22Rv1 (cell line): ENCODE measurements around the gene GFAP.
"Not testable (repeated sequence)": the region's sequence is repeated elsewhere in the genome, so short reads cannot be mapped to it uniquely, and the experiment has no call there.

Source experiments
- H3K27ac ChIP-seq: fragments of 450-650 bp; 2 replicates; pipeline ENCODE4 v1.5.1; 2017
- ZFX ChIP-seq: fragments of 450-650 bp; IDR thresholded peaks from 2 replicates; pipeline ENCODE4 v1.6.1; 2017; ENCODE audit warnings: antibody characterized with exemption, borderline replicate concordance
- TF ChIP-seq, protein P1 (sequence below): fragments of 450-650 bp; IDR thresholded peaks from 2 replicates; pipeline ENCODE4 v1.5.1; 2017; ENCODE audit warnings: mild to moderate bottlenecking

Gene GFAP

DNA sequence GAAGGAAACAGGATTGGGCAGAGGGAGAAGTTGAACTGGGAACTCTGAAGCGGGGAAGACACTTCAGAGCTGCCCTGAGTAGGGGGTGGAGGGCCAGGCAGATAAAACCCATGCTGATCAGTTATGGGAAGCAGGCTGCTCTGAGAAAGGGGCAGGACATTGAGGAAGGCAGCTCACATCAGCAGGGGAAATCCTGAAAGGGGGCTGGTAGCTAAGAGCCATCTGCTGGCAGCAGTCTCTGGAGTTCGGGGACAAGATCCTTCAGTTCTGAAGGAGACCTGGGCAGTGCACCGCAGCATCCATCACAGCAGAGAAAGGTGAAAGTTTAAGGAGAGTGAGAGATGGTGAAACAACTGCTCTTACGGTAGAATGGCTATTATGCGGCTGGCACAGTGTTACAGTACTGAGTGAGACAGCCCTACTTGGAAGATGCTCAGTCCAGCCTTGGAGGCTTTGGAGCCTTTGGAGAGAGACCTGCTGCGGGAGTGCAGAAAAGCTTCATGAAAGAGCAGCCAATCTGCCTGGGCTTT is 37.7 kb upstream of the GFAP start:
- TF ChIP-seq, protein P1, sequence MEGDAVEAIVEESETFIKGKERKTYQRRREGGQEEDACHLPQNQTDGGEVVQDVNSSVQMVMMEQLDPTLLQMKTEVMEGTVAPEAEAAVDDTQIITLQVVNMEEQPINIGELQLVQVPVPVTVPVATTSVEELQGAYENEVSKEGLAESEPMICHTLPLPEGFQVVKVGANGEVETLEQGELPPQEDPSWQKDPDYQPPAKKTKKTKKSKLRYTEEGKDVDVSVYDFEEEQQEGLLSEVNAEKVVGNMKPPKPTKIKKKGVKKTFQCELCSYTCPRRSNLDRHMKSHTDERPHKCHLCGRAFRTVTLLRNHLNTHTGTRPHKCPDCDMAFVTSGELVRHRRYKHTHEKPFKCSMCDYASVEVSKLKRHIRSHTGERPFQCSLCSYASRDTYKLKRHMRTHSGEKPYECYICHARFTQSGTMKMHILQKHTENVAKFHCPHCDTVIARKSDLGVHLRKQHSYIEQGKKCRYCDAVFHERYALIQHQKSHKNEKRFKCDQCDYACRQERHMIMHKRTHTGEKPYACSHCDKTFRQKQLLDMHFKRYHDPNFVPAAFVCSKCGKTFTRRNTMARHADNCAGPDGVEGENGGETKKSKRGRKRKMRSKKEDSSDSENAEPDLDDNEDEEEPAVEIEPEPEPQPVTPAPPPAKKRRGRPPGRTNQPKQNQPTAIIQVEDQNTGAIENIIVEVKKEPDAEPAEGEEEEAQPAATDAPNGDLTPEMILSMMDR: no peak
- no peak for TF ChIP-seq ZFX
- H3K27ac ChIP-seq: no peak overlapping the region

DNA sequence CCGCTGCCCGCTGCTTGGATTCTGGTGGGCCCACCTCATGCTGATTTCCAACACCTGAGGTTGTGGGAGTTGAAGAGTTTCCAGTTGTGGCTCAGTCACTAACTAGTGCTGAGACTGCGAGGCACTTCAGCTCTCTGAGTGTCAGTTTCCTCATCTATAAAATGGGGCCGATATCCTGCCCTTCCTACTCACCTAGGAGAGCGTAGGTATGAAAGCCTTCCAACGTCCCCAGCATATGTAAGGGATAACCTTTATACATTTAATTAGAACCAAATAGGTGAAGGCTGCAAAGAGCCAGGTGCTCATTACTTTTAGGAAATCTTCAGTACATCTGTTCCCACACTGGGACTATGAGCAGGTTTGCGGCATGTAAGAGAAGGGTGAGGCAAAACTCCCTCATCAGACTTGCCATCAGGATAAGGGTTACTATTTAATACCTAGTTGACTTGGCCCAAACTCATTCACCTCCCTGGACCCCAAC is 33.1 kb upstream of the GFAP start:
- TF ChIP-seq ZFX: no peak
- TF ChIP-seq, protein P1: no peak
- peak overlapping the region; percentile 84 for H3K27ac ChIP-seq

DNA sequence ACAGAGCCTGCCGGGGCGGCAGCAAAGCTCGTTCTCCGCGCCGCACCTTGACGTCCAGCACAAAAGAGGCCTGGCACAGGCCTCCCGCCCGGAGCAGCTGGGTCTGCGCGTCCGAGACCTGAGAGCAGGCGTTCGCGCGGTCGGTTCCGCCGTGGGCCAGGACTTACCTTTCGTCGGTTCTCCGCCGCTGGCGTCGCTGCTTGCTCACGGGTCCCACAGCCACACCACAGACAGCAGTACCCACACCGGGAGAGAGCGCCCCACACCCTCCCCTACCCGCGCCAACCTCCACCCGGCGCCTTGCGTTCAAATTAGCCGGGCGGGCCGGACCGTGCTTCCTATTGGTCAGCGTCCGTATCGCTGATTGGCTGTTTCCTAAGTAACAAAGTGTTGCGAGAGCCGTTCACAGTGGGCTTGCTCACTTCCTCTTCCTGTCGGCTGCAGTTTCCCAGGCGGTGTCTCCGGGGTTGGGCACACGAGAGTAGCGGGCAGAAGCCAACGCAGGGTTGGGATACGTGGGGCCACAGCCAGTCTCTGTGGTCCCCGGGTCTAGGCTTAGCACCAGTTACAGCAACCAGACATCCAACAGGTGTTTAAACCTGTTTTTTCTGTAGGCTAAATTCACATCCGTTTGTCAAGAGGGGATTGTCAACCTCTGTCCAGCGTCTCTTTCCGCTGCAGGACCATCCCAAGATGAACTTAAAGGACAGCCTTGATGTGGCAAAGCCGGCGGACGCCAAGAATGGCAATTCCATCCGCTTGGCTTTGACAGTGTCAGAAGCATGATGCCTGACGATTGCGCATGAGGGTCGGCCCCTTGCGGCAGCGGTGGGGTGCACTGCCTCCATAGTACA is 32.4 kb upstream of the GFAP start, which contains the start of gene KIF18B:
TSS of gene KIF18B (minus strand) at position 313 of the 854 bp plus-strand sequence. CDS start 11,429 bp downstream, outside the sequence.
- TF ChIP-seq, protein P1: no peak
- no peak for TF ChIP-seq ZFX
- peak within 1 kb of the TSS; percentile 84 for H3K27ac ChIP-seq

DNA sequence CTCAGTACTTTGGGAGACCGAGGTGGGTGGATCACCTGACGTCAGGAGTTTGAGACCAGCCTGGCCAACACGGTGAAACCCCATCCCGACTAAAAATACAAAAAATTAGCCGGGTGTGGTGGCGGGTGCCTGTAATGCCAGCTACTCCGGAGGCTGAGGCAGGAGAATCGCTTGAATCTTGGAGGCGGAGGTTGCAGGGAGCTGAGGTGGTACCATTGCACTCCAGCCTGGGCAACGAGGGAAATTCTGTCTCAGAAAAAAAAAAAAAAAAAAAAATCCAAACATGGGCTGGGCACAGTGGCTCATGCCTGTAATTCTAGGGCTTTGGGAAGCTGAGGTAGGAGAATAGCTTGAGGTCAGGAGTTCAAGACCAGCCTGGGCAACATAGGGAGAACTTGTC is 30.4 kb upstream of the GFAP start:
- H3K27ac ChIP-seq: not testable (repeated sequence)

DNA sequence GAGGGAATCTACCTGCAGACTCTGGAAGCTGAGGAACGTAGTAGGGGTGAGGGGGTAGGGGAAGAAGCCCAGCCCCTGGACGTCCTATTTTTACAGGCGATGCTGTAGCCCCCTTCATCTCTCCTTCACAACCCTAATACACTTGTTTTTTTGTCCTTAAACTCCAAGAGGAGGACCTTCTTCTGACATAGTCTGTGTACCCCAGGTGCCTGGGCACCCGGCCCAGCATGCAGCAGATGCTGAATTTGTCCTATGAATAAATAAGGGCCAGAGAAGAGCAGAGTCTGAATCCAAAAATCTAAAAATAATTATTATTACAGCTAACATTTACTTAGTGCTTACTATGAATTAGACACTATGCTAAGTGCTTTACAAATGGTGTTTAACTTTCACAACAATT is 27.2 kb upstream of the GFAP start:
- TF ChIP-seq, protein P1: no peak
- TF ChIP-seq ZFX: no peak
- H3K27ac ChIP-seq: peak overlapping the region; percentile 25

DNA sequence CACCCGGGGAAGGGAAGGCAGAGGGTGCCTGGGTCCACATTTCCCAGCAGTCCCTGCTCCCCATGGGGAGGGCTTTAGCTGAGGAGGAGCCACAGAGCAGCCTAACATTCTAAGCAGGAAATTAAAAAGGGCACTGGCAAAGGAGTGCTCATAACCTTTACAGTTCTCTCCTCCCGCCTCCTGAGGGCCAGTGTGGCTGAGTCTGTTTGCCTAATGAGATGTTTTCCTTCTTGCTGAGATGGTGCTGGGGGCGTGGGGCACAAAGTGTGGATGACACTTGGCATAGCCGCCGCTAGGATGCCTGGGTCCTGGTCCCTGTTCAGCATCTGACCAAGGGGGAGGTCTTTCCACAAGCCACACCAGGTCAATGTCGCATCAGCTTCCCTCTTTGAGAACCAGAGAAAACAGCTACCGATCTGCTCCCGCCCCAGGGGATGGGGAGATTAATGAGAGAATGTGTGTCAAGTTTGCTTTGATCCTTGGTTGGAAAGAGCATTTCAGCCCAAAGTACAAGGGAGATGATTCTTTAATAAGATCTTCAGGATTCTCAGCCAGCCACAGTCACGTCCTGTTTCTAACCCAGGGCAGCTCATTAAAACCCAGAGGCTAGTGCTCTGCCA is 26.5 kb upstream of the GFAP start:
- TF ChIP-seq, protein P1: no peak
- TF ChIP-seq ZFX: no peak
- peak overlapping the region; percentile 25 for H3K27ac ChIP-seq

DNA sequence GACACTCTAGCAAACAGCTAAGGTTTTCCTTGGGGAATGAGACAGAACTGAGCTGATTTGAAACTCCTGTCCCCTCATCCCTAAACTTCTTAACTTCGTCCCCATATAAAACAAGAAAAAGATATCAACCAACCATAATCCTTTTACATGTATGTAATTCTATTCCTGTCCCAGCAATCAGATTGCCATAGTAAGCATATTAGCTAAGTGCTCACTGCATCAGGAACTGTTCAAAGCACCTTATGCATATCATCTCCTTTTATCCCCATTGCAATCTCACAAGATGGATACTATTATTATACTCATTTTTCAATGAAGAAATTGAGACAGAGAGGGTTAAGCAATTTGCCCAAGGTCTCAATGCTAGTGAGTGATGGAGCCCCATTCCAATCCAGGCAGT is 25.5 kb upstream of the GFAP start:
- peak overlapping the region; percentile 25; the same call in 1 of the 2 replicates for H3K27ac ChIP-seq
- TF ChIP-seq, protein P1: no peak
- no peak for TF ChIP-seq ZFX
